ENCODE results near the gene CHRNB1.

DNA sequence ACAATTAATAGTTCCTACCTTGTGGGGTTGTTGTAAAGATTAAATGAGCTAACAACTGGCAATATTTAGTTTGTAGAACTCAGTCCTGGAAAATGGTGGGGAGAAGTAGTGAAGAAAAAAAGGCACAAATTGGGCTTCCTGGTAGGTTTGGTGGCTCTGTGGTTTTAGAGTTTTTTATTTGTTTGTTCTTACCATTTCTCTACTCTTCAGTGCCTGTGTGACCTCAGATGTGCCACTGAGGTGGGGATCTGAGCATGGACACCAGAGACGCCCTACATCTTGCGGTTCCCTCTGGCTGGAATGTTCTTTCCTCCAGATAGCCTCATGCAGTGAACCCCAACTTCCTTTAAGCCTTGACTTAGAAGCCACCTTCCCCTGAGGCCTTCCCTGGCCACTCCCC is 26.9 kb downstream of the CHRNB1 start:
- TF ChIP-seq, protein P1, sequence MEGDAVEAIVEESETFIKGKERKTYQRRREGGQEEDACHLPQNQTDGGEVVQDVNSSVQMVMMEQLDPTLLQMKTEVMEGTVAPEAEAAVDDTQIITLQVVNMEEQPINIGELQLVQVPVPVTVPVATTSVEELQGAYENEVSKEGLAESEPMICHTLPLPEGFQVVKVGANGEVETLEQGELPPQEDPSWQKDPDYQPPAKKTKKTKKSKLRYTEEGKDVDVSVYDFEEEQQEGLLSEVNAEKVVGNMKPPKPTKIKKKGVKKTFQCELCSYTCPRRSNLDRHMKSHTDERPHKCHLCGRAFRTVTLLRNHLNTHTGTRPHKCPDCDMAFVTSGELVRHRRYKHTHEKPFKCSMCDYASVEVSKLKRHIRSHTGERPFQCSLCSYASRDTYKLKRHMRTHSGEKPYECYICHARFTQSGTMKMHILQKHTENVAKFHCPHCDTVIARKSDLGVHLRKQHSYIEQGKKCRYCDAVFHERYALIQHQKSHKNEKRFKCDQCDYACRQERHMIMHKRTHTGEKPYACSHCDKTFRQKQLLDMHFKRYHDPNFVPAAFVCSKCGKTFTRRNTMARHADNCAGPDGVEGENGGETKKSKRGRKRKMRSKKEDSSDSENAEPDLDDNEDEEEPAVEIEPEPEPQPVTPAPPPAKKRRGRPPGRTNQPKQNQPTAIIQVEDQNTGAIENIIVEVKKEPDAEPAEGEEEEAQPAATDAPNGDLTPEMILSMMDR (IDR thresholded peaks at IDR 0.05 in 4 of 5, conservative IDR thresholded peaks at IDR 0.05 in 1 of 5): no peak
- TF ChIP-seq POLR2A (IDR thresholded peaks at IDR 0.05): no peak

Measured in gastrocnemius medialis (tissue), 4 donors.